ENCODE results near the gene PBX4.

GRCh38 chr19:19552798-19553197, 65.7 kb downstream of the PBX4 start:
- no peak for TF ChIP-seq POLR2A (IDR thresholded peaks at IDR 0.05; ENCODE audit: low read length)
- TF ChIP-seq GATA1 (IDR thresholded peaks at IDR 0.05; ENCODE audit: low read depth, low read length): no peak
